GM19099 (cell line): ENCODE measurements around the gene CORO2B.

Experiments
- POLR2A ChIP-seq: IDR thresholded peaks from 3 replicates; pipeline ENCODE4 v1.6.1; 2011; ENCODE audit warnings: low read depth; ENCODE audit not compliant: insufficient read length; ENCODE audit errors: extremely low read depth

CORO2B gene

GRCh38 chr15:68560501-68561113 lies 18.2 kb upstream of the CORO2B start:
- TF ChIP-seq POLR2A, result no peak

GRCh38 chr15:68561171-68561900 lies 17.5 kb upstream of the CORO2B start:
- no peak for TF ChIP-seq POLR2A

- no peak for TF ChIP-seq POLR2A
Observed at GRCh38 chr15:68561901-68562300, 16.9 kb upstream of the CORO2B start.

- no peak for TF ChIP-seq POLR2A
Observed at GRCh38 chr15:68564173-68564572, 14.6 kb upstream of the CORO2B start.

- TF ChIP-seq POLR2A, result no peak
Observed at GRCh38 chr15:68565234-68565633, 13.6 kb upstream of the CORO2B start.

GRCh38 chr15:68565726-68566125 lies 13.1 kb upstream of the CORO2B start:
- TF ChIP-seq POLR2A, result no peak

GRCh38 chr15:68566377-68566954 lies 12.3 kb upstream of the CORO2B start:
- no peak for TF ChIP-seq POLR2A

- TF ChIP-seq POLR2A, result no peak
Observed at GRCh38 chr15:68567345-68567744, 11.4 kb upstream of the CORO2B start.

GRCh38 chr15:68570974-68571373 lies 7.8 kb upstream of the CORO2B start:
- TF ChIP-seq POLR2A, result no peak

GRCh38 chr15:68571582-68571981 lies 7.2 kb upstream of the CORO2B start:
- no peak for TF ChIP-seq POLR2A

GRCh38 chr15:68572309-68572708 lies 6.5 kb upstream of the CORO2B start:
- no peak for TF ChIP-seq POLR2A

- no peak for TF ChIP-seq POLR2A
Observed at GRCh38 chr15:68572921-68573320, 5.9 kb upstream of the CORO2B start.

- TF ChIP-seq POLR2A, result no peak
Observed at GRCh38 chr15:68574046-68574445, 4.7 kb upstream of the CORO2B start.

GRCh38 chr15:68574629-68575028 lies 4.2 kb upstream of the CORO2B start:
- TF ChIP-seq POLR2A, result no peak

GRCh38 chr15:68576235-68576892 lies 2.4 kb upstream of the CORO2B start:
- TF ChIP-seq POLR2A, result no peak

- no peak for TF ChIP-seq POLR2A
Observed at GRCh38 chr15:68578175-68578979, 416 bp upstream of the CORO2B start.
